GM19468 (cell line): Measurements from ENCODE around the gene GAPT.
"Not testable (repeated sequence)": the region's sequence is repeated elsewhere in the genome, so short reads cannot be mapped to it uniquely, and the experiment has no call there.

Source experiments
- ATAC-seq: cut with Tn5 transposase; IDR thresholded peaks from one replicate; pipeline ENCODE4 v1.9.1; 2021; ENCODE audit warnings: mild to moderate bottlenecking, moderate library complexity, moderate number of reproducible peaks; ENCODE audit not compliant: unreplicated experiment; ENCODE audit errors: extremely low read depth

The GAPT gene

DNA sequence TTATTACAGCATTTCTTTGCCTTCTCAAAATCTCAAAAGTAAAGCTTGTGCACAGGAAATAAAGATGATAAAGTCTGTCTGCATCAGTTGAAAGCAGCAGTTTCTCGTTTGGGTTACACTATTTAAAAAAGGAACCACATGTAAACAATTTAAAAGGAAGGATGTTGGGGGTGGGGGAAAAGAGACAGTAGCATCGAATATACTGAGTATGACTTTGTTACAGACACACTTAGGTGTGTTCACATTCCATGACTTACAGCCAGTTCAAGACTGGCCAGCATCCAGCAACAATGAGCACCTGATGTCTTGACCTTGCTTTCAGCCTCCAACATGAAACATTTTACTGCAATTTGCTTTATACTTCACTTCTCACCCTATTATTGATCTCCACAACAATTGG is 8.7 kb downstream of the GAPT start:
- no peak for ATAC-seq

DNA sequence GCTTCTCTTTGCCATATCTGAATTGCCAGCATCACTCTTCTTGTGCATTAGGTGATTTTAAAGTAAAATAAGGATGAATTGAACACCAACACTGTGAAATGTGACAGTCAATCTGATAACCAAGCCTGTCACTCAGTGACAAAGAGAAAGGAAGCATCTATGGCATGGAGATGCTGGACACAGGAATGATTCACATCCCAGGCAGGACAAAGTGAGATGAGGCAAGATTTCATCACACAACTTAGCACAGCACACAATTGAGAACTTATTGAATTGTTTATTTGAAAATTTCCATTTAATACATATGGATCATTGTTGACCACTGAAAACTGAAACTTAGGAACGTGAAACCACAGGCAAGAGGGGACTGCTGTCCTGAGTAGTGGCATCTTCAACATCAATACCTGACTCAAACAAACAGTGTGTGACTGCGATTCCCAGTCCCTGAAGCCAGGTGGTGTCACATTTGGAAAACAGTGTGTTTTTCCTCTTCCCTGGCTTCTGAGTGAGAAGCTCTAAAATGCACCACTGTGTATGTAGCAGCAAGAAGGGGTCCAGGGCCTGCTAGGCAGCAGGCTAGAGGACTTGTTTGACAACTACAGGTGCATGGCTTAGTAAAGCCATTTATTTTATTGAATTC is 10.7 kb downstream of the GAPT start:
- no peak for ATAC-seq

DNA sequence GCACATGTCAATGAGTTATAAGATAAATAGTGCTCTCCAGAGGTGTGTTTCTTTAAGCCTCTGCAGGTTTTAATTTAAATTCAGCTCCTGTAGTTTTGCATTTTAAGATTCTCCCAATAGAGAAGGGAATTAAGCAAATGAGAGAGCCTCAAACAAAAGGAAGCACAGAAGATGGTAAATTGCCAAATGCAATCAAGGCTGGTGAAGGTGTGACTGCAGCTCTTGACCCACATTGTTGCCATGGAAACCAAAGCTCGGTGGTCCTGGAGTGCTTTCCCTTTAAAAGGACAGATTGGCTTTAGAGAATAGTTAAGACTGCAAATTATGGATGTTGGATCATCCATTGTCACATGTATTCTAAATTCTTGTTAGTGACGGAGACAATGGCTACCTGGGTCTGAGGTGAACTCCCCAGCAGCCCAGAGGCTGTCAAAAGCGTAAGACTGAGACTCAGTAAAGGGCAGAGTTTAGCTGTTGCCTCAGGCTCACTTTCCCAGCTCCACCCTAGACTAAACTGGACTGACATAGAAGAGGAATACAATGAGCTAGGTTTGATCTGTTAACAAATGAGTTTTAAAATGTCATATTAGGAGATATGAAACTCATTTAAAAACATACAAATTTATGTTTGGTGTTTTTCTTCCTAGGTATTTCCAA is 12.3 kb downstream of the GAPT start:
- no peak for ATAC-seq

DNA sequence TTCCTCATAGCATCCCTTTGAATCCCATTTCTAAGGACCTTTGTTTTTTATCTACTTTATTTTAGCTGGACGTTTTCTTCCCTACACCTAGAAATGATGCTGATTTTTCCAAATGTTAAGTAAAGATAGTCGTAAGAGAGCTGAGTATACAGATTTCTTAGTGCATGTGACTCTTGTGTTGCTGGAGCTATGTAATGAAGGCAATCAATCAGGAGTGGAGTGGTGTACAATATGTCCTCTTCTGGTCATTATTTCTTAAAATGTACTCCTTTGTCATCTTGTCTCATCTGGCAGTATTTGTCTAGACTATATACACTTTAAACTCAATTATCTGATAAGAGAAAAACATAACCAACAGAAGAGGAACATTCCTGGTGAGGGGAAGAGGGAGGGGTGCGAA is 13.5 kb downstream of the GAPT start:
- ATAC-seq = no peak

DNA sequence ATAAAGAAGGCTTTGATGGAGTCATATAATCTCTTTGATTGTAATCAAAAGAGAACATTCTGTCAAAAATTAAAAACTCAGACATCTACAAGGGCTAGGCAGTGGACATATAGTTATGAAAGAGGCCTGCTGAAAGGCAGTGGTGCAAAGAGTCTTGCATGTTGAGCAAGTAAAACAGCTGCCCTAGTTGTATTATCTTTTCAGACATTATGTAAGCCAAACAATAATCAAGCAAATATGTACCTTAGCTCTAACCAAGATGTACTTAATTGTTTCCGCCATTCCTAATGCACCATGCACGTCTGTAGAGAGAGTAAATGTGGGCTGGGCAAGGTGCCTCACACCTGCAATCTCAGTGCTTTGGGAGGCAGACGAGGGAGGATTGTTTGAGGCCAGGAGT is 14.3 kb downstream of the GAPT start:
- no peak for ATAC-seq

DNA sequence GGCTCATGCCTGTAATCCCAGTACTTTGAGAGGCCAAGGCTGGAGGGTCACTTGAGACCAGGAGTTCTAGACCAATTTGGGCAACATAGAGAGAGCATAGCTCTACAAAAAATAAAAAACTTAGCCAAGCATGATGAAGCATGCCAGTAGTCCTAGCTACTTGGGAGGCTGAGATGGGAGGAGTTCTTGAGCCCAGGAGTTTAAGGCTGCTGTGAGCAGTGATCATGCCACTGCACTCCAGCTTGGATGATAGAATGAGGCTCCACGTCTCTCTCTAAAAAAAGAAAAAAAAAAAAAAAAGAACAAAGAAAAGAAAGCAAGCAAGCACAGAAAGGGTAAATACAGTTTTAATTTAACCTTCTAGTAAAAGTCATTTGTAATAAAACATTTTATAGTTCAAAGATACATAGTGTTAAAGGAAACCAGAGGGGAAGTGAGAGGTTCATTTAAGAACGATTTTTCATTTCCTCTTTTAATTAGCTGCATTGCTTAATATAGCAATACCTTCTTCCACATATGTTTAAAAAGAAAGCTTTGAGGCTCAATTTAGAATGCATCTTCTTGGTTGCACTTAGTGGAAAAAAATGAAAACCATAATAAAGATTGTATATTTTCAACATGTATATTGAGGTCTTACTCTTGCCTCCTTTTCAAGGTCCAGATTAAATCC is 14.9 kb downstream of the GAPT start:
- peak; percentile 41 for ATAC-seq

DNA sequence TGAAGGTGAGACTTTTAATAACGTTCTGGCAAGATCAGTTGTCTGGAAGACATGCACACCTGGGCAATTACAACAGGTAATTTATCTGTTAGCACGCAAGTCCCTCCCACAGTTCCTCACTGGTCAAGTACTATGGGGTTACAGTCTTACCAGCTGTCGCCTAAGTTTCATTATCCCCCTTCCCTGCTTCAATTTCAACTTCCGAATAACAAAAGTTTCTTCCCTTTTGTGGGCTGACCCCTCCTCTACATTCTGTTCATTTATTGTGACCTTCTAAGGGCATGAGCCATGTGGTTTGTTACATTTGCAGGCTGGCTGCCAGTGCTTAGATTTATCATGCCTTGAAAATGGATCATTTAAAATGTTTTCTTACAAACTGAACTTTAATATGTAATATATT is 16.5 kb downstream of the GAPT start:
- no peak for ATAC-seq

DNA sequence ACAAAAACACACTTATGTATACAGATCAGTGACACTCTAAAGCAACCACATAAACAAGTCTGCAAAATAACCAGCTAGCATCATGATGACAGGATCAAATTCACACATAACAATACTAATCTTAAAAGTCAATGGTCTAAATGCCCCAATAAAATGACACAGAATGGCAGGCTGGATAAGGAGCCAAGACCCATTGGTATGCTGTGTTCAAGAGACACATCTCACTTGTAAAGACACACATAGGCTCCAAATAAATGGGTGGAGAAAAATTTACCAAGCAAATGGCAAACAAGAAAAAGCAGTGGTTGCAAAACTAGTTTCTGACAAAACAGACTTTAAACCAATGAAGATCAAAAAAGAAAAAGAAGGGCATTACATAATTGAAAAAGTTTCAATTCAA is 26.0 kb downstream of the GAPT start:
- ATAC-seq = no peak

DNA sequence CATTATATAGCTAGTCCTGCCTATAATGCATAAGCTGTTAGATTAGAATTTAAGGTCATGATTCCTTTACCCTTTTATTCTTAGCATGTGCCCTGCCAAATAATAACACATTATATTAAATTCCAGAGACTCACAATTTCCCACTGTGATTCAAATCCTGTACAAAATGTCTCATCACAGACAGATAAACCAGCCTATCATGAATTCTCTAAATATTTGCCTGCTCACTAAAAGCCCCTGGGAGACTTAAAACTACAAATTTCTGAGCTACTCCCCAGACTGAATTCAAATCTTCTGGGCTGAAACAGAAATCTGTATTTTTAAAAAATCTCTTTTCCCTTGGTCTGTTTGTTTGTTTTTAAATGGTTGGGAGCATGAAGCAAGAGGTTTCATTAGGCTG is 32.7 kb downstream of the GAPT start:
- no peak for ATAC-seq

DNA sequence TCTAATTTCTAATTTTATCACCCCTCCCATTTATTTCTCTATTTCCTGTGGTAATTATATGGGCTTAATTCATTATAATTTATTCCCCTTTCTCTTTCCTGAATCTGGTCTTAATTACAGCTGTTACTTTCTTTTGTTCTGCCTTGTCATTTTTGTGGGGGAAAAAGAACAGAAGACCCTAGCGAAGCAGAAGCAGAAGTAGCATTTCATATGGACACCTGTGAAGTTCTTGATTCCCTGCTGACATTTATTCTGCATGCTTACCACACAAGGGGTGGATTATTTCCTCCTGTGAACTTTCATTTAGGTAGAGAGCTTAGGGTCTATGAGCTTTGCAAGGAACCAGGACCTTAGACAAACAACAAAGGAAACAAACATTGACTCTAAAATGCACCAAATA is 33.3 kb downstream of the GAPT start:
- ATAC-seq = no peak

DNA sequence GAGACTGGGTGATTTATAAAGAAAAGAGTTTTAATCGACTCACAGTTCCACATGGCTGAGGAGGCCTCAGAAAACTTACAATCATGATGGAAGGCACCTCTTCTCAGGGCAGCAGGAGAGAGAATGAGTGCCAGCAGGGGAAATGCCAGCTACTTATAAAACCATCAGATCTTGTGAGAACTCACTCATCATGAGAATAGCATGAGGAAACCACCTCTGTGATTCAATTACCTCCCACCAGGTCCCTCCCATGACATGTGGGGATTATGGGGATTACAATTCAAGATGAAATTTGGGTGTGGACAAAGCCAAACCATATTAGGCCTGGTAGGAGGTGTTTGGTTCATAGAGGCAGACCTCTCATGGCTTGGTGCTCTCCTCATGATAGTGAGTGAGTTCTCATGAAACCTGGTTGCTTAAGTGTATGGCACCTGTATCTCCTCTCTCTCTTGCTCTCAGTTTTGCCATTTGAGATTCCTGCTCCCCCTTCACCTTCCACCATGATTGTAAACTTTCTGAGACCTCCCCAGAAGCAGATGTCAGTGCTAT is 39.8 kb downstream of the GAPT start:
- no peak for ATAC-seq

DNA sequence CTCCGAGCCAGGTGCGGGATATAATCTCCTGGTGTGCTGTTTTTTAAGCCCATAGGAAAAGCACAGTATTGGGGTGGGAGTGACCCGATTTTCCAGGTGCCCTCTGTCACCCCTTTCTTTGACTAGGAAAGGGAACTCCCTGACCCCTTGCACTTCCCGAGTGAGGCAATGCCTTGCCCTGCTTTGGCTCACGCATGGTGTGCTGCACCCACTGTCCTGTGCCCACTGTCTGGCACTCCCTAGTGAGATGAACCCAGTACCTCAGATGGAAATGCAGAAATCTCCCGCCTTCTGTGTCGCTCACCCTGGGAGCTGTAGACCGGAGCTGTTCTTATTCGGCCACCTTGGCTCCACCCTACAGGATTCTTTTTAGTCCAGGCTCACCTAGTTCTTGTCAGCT is 50.7 kb downstream of the GAPT start:
- ATAC-seq = not testable (repeated sequence)

DNA sequence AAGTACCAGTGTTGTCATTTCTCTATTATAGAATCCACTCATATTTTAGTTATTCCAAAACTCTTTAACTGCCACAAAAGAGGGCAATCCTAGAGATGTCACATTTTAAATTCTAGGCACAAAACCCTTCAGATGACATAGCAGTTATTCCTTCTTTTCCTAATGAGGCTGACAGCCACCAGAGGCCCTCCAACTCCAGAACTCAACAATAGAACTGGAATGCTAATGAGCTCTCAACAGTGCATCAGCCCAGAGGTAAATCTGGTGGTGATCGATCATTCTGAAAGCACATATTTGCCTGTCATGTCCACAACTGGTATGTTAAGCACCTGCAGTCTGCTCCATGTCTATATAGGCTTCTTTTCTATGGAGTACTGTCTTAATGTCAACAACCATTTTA is 51.5 kb downstream of the GAPT start:
- ATAC-seq = no peak

DNA sequence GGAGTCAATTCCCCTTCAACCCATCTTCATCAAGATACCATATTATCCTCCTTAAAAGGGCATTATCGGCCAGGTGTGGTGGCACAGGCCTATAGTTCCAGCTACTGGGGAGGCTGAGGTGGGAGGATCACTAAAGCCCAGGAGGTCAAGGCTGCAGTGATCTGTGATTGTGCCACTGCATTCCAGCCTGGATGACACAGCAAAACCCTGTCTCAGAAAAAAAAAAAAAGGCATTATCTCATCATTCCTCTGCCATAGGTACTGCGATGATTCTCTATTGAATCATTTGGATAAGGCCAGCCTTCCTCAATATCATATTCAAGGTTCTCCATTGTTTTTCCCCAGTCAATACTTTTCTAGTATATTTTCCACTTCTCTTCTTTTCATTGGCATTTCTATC is 52.5 kb downstream of the GAPT start:
- ATAC-seq = no peak

DNA sequence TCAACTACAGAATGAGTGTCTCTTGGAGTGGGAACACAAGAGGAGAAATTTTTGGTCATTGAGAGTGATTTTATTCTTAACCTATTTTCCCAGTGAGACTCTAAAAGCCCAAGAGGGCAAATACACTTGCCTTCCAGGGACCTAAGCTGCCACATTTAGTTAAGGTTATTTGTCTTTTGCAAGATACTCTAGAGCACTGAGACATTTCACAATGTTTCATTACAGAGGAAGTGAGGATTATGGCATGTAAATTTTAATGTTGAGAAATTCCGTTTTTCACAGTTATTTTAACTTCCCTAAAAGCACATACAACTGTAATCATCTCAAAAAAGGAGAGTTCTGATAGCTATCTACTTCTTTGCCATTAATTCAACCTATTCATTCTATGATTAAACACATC is 53.0 kb downstream of the GAPT start:
- no peak for ATAC-seq

DNA sequence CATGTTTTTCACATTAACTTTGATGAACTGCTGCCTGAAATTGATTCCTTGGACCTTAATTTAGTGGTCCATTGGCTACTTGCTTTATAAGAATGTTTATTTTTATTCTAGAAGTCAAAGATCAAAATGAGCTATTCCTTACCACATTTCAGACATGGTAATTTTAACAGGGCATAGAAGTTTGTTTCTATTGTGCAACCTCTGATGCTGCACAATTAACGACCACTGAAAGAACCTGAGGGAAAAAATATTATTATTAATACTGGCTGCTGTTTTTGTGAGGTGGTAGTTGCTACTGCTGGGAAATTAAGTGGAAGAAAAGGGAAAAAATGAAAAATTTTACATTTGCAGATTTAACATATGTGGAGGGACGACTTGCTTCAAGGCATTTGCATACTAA is 53.7 kb downstream of the GAPT start:
- no peak for ATAC-seq

DNA sequence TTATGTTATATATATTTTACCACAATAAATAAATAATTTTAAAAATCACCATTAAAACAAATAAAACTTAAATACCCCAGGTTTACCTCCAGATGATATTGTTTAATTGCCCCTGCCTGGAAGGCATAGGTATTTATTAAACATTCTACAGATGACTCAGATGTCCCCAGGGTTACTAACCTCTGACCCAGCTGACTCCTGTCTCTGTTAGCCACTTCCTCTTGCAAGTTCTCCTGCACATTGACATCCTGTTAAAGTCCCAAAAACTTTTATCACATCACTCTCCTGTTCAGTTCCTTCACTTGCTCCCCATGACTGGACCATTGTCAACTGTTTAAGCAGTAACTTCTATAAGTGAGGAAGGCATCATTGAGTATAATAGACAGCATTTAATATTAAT is 54.7 kb downstream of the GAPT start:
- ATAC-seq = peak; percentile 96
